SKM-1 (cell line): ENCODE data around the gene SPAG16.
"Not testable (repeated sequence)": the region's sequence is repeated elsewhere in the genome, so short reads cannot be mapped to it uniquely, and the experiment has no call there.

ENCODE experiments used
- DNase-seq: peaks from one replicate; lab custom pipeline; 2025; ENCODE audit not compliant: unreplicated experiment; lab: John Stamatoyannopoulos, UW

SPAG16 gene

DNA sequence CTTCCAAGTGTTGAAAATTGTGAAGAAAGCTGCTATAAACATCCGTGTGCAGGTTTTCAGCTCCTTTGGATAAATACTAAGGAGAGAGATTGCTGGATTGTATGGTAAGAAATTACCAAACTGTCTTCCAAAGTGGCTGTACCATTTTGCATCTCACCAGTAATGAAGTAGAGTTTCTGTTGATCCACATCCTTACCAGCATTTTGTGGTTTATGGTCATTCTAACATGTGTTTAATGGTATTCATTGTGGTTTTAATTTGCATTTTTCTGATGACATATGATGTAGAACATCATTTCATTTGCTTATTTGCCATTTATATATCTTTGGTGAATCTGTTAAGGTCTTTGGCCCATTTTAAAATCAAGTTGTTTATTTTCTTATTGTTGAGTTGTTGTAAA lies 260.7 kb downstream of the SPAG16 start:
- DNase-seq, result no peak

DNA sequence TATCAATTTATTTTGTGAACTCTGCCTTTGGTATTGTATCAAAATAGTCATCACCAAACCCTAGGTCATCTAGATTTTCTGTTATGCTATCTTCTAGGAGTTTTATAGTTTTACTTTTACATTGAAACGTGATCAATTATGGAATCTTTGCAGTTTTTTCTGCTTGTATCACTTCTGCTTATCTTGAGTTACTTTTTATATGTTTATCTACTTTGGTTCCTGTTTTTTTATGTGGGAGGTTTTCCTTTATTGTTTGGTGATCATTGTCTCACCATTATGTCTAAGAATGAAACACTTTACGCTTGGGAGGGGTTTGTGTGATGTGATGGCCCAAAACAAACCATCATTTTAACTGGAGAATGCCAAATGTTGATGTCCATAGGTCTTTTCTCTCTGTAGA lies 261.2 kb downstream of the SPAG16 start:
- no peak for DNase-seq

DNA sequence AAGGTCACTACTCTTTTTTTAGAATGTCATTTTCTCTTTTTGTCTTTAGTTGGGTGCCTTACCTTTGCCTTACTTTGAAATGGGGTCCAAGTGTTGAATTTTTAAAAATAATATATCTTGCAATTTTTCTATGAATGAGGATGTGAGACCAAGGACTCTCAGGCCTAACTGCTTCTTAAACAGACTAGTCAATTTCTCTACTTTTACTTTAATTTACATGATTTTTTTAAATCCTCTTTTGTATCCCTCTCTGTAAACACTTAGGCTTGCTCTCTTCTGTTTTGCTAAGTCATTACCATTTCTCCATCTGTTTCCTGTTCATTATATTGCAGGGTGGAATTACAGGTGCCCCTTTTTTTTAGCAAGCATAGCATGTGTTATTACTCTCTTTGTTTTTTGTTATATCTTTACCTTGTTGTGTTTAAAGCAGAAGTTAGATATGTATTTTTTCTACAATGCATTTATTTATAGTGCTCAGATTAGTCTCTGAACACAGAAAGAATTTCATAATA lies 261.8 kb downstream of the SPAG16 start:
- no peak for DNase-seq

DNA sequence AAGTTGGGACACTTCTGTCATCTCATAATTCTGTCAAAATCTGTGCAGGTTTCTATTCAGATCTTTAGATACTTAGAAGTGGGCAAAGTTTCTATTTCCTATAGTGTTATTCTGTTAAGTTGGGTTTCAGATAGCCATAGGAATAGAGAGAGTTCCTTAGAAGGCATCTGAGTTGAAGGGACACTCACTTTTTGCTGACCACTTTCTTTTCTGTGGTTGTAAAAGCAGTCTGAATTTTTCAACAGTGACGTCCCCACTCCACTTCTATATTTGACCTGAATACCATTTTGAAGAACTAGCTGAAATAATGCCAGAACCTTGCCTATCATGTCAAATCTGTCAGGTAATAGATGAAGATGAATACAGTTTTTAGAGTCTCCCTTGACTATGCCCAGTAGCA lies 267.3 kb downstream of the SPAG16 start:
- no peak for DNase-seq

DNA sequence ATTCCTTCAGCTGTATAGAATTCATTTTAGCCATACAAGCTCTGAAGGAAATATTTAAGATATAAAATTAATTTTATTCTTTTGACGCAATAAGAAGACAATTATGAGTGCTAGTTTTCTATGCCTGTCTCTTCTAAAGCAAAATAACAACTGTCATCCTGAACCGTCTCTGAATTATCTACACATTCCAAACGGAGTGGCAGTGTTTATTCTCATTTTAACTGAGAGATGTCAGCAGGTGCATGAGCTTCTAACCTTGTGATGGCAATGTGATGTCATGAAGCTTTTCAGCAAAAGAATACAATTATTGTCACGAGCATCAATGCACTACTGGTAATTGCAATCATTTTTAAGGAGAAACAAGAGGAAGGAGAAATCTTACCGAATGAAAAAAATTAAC lies 274.8 kb downstream of the SPAG16 start:
- no peak for DNase-seq

DNA sequence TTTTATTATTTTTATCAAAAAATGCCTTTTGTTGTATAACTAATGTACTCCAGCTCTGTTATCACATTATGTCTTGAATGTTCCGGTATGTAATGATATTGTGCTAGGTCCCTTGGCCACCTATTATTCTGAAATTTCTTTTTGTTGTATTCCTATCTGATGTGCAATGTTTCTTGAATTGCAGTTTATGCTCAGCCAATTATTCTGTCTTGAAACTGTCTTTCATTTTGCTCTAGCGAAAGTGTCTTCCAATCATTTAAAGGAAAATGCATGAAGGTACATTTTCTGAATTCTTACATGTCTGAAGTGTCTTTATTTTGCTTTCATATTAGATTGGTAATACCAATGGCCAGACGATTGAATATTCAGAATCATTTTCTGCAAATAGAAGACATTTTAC lies 277.5 kb downstream of the SPAG16 start:
- DNase-seq, result no peak

DNA sequence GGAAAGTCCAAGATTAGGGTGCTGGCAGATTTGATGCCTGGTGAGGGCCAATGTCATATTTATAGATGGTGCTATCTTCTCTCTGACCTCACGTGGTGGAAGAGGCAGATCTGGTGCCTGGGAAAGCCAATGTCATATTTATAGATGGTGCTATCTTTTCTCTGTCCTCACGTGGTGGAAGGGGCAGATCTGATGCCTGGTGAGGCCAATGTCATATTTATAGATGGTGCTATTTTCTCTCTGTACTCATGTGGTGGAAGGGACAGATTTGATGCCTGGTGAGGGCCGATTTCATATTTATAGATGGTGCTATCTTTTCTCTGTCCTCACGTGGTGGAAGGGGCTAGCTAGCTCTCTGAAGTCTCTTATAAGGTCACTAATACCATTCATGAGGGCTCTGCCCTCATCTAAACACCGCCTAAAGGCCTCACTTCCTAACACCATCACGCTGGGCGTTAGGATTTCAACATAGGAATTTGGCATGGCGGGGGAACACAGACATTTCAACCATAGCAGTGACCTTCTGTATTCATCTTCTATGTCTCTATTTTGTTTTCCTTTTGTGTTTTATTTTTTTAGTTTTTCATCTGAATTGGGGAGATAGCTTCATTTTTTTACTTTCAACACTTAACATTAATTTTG lies 278.4 kb downstream of the SPAG16 start:
- no peak for DNase-seq

DNA sequence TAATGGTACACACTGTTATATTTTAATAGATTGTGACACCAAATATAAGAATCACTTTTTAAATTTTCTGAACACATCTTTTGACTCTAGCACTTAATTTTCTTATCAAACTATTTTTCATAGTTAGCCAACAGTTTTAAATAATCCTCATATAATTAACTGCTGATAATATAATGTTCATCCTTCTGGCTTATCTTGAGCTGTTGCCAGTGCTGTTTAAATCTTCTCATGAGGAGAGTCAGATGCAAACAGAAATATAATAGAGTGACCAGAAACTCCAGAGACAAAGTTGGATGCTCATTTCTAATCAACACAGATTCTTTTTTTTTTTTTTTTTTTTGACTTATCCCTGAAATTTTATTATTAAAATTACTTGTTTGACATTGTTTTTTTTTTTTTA lies 282.6 kb downstream of the SPAG16 start:
- DNase-seq, result no peak

DNA sequence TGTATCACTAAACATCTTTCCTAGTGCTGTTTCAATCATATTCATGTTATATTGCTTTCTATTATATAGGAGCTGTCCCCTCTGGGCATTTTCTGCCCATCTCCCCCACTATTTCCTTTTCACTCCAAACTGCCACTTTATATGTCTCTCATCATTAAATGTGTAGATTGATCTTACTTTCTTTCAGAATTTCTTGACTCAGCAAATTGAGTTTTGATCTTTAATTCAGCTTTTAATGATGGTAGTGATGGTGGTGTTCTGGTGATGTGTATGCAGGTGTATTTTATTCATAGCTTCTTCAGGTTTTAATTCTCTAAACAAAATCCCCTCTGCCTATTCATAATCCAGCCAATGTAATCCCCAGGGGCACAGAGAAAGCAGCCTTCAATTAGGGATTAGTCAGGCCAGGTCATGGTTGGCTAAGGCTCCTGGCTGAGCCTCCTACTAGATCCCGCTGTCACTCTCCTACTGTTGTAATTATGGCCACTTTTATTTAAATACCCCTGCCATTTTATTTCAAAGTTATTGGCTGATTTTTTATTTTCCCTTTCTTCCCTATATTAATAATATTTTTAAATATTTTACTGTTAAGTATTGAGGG lies 325.4 kb downstream of the SPAG16 start:
- DNase-seq, result no peak

DNA sequence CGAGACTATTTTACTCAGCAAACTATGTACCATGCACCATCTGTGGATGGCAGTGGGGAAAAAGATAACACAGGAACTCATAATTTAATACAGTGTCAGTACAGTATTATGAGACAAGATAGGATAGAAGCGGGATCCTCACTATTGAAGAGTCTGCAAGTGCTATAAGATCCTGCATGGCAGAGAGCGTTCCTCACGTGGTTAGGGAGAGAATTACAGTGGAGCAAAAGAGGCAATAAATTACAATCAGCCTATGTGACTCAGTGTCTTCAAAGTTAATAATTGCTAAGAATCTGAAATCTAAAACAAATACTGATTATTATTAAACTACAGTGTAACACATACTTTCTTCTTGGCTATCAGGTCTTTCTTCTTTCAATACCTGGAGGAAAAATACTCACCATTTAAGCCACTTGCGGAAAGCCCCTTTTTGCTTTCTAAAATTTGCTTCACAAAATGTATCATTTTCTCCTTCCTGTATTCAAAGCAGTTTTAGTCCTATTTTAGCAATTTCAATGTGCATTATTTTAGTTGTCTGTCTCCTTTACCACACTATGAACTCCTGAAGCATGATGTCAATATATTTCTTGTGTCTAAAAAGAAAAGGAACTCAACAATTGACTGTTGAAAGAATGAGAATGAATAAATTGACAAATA lies 342.9 kb downstream of the SPAG16 start:
- no peak for DNase-seq

DNA sequence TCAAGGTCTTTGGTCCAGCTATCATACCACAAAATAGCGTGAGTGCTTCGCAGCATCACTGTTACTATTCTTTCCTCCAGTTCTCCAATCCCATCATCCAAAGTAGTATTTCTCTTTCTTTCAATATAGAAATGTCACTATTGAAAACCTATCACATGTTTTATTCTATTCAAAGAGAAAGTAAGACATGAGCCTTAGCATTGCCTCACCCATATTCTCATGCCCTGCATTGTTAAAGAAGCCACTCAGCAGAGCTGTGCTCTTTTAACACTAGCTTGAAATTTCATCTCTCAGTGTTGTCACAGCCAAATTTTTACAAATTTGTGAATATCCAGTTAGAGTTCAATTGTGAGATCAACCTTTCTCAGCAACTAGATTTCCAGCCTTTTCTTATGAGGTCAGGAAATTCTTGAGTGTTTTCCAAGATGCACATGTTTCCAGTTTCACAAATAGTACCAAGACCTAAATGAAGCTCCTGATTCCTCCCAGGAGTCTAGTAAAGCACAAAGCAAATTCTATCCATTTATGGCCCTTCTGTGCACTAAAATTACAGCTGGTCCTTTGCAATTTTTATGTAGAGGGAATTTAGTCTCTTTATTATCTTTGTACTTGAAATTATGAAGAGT lies 343.7 kb downstream of the SPAG16 start:
- no peak for DNase-seq

DNA sequence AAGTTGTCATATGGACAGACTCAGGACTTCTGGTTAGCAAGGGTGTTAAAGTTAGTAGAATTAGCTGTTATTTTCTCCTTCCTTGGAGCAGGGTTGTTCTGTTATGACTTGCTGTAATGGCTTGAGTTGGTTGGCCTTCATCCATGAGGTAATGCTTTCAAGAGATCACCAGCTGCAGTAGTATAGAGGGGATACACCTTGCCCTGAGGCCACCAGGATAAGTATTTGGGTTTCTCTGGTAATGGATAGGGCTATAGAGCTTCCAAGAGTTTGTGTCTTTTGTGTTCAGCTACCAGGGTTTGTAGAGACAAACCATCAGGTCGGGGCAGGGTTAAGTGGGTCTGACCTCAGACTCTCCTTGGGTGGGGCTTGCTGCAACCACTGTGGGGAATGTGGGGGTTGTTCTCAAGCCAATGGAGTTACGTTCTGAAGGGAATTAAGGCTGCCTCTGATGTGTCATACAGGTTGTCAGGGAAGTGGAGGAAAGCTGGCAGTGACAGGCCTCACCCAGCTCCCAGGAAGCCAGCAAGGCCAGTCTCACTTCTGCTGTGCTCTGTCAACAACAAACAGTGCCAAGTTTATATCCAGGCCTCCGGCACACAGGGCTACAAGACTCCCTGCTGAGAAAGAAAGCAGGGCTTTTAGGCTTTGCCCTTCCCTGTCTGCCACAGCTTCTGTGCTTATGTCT lies 356.6 kb downstream of the SPAG16 start:
- DNase-seq, result no peak

DNA sequence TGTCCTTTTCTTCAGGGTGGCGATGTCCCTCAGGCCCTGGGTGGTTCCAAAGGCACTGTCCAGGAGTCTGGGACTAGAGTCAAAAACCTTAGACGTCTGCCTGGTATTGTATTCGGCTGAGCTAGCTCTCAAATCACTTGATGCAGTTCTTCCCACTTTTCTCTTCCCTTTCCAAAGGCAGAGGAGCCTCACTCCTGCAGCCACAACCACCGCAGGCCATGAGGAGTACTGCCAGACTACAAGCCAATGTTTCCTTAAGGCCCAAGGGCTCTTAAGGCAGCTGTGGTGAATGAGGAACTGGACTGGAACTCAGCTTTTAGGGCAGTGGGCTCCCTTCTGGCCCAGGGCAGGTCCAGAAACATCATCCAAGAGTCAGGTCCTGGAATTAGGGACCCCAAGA lies 360.7 kb downstream of the SPAG16 start:
- no peak for DNase-seq

DNA sequence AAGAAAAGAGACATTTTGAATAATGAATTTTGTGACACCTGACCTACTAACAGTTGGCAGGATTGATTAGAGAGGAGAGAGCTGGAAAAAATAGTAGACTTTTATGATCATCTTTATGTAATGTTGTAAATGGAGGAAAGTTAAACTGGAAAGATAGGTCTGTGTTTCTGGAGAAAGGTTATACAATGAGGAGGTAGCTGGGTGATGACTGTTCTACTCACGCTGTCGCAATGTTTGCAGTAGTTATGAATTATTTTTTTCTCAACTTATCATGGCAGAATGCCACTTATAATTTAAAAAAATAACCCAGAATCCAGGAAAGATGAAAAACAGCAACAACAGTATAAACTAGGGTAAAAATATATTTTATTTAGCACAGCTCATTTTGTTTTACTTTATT lies 364.9 kb downstream of the SPAG16 start:
- DNase-seq, result no peak

DNA sequence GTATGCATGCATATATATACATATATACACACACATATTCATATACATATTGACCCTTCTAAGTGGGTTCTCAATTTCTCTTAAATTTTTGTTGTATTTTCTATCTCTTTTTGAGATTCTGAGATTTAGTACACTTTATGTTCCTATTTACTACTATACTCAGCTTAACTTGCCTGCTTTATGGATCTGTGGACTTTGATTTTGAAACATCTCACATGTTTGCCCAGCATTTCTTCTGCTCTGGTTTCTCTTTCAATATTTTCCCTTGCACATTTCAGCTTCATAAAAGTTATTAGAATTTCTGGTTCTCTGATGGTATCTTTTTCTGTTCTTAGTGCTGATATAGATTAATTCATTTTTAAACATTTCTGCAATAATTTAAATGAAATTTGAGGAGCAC lies 380.6 kb downstream of the SPAG16 start:
- no peak for DNase-seq

DNA sequence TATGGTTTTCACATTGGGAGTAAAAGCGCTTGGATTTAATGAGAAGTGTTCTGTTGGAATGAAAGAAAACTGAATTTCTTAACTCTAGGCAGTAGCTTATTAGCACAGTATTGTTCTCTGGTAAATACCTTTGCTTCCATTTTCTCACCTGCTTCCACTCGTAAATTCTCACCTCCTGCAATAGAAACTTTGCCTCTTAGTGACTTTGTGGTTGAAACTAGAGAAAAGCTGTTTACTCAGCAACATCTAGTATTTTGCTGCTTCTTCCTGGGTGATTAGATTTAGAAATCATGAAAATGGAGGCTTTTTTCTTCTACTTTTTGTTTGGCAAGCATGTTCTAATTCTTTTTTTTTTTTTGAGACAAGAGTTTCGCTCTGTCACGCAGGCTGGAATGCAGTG lies 385.4 kb downstream of the SPAG16 start:
- no peak for DNase-seq

DNA sequence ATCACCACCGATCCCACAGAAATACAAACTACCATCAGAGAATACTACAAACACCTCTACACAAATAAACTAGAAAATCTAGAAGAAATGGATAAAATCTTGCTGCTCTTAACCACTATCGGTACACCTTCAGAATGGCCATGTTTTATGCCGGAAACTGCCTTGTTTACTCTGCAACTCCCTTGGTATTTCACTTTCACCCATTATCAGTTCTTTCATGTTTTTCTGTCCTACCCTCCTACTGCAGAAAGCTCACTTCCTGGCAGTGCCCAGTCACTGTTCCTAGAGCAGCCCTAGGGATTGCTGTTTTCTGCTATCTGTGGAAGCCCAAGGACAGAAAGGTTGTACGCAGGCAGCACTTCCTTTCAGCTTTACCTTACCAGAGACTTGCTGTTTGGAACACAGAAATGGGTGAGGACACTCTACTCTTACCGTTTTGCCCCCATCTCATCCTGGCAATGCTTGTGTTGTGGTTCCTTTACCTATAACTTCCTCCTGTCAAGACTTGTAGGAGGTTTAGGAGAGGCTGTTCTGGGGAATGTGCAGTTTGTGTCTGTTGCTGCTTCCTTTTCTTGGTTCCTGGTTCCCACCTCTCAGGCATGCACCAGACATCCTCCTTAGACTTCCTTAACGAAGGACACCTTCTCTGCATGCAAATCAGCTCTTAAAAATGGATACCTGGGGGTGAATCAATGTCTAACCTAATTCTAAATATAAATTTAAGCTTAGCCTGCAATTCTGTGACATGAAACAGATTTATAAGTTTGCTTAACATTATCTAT lies 394.4 kb downstream of the SPAG16 start:
- no peak for DNase-seq

DNA sequence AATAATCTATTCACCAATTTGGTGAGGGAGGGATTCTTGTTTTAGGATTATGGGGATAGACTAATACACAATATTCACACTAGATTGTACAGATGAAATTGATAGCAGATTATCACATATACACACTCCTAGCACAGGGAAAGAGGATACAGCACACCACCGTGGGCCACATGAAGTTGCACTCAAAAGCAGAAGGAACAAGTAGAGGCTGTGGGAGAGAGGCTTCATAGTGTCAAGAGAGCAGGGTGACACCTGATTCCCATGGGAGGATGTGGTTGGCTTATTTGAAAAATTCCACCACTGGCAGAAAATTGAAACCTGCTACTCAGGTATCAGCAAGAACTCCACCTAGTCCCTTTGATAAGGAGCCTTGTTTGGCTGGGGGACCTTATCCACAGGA lies 395.6 kb downstream of the SPAG16 start:
- no peak for DNase-seq

DNA sequence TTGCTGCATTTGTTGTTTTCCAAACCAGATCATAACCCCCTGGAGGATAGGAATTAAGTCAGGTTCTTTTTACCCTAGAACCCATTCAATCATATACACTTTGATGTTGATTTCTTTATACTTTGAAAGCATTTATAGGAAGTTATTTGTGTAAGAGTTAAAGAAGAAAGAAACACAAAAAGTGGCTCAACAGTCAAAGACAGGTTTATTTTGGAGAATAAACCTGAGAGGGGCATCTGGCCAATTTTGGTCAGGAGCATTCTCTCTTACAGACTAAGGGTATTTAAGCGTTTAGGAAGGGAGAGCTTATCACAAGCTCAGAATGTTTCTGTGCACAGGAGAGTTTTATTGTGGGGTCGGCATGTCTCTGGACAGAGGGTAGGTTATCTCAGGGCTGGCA lies 398.0 kb downstream of the SPAG16 start:
- no peak for DNase-seq

DNA sequence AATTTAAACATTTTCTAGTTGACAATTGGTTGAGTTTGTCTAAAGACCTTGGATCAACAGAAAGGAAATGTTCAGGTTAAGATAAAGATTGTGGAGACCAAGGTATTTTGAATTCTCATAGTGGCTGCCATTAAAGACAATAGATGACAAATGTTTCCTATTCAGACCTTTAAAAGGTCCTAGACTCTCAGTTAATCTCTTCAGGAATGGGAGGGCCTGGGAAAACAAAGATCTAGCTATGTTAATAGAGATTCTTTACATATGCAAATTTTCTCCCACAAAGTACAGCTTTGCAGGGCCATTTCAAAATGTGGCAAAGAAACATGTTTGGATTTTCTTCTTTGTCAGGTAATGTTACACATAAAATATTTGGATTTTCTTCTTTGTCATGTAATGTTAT lies 403.9 kb downstream of the SPAG16 start:
- no peak for DNase-seq

DNA sequence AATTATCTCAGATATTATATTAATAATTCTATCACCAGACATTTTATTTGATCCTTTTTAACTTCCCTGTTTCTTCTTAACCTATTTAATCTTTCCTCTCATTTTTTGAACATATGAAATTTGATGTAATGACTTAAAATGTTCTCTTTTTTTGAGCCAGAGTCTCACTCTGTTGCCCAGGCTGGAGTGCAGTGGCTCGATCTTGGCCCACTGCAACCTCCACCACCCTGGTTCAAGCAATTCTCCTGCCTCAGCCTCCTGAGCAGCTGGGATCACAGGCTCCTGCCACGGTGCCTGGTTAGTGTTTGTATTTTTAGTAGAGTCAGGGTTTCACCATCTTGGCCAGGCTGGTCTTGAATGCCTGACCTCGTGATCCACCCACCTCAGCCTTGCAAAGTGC lies 404.6 kb downstream of the SPAG16 start:
- DNase-seq, result not testable (repeated sequence)
